Heart left ventricle (tissue), 13 donors: ENCODE results near the gene KCTD18.

Source experiments
- CTCF ChIP-seq, 12 donors: fragments of 200-600 bp; sonication (generic) in 4 of 12; IDR thresholded peaks; one replicate each; pipeline versions ENCODE4 v1.5.0 to v1.8.0; 2018 to 2022; ENCODE audit warnings: antibody characterized with exemption in 12 of 12, mild to moderate bottlenecking in 5 of 12
- POLR2A ChIP-seq, 2 donors: fragments of 450-650 bp; IDR thresholded peaks; one replicate each; pipeline ENCODE4 v1.6.1; 2017; ENCODE audit warnings: antibody characterized with exemption in 2 of 2, mild to moderate bottlenecking in 2 of 2, moderate library complexity in 2 of 2
- donor health status: ischemic (EF 13 %, LVEDD 7.1; RV severe dilation, severe dysfunction).
- donor health status: DM: no; HTN: yes; CAD: no.
- donor health status: DM: no; HTN: no; CAD: no.
- donor health status: ischemic (EF 25% LVEDD 6.9; RV normal size, moderate dysfunction).
- donor health status: ischemic (EF 25% LVEDD 5.7; RV mildly dilated, moderate dysfunction).
- donor health status: ischemic (EF 35%, LVEDD 5.7; RV mildly dilated, moderate dysfunction).
- donor health status: nonischemic (EF 11% LVEDD 7.7; RV severe dilation, severe dysfunction).
- donor health status: DM: yes; HTN: yes; CAD: no.
- donor health status: PGD.
- donor health status: ischemic (EF 29% LVEDD 5.4; RV normal size, mild dysfunction).
- donor health status: nonischemic (EF 23%, LVEDD 6.1; RV moderate dilation, normal function).

GRCh38 chr2:200484934-200485333, 24.9 kb downstream of the KCTD18 start:
- TF ChIP-seq POLR2A (IDR thresholded peaks at IDR 0.05) (no peak), CTCF (IDR thresholded peaks at IDR 0.05) (no peak)
